Testis (tissue), 2 donors: Measurements from ENCODE around the gene CNGB1.

Source experiments
- CTCF ChIP-seq, 3 experiments: fragments of 450-650 bp in 2 of 3; fragments of 200-600 bp in 1 of 3; sonication (generic) in 1 of 3; IDR thresholded peaks; one replicate each; pipeline ENCODE4 v1.5.1; 2016 to 2019; ENCODE audit warnings: antibody characterized with exemption in 3 of 3, mild to moderate bottlenecking in 2 of 3, moderate library complexity in 1 of 3
- POLR2A ChIP-seq: fragments of 450-650 bp; IDR thresholded peaks from one replicate; pipeline ENCODE4 v1.6.1; 2017; ENCODE audit warnings: antibody characterized with exemption, mild to moderate bottlenecking, moderate library complexity

- TF ChIP-seq CTCF (IDR thresholded peaks at IDR 0.05) (no peak), POLR2A (no peak)
Measured at GRCh38 chr16:57949013-57949412, 21.9 kb downstream of the CNGB1 start.
